ENCODE measurements around the gene WBP1L.

The WBP1L gene

GRCh38 chr10:102714621-102715455 is 28.9 kb upstream of the WBP1L start, which contains the start of gene SFXN2 (continued):
- no peak for TF ChIP-seq ZNF292 (tag by site-specific recombination; IDR thresholded peaks at IDR 0.05; ENCODE audit: borderline replicate concordance, low read depth)
- TF ChIP-seq ZSCAN5A (tag by site-specific recombination; IDR thresholded peaks at IDR 0.05), result peak; percentile 18; the same call in 1 of the 2 replicates
- no peak for TF ChIP-seq ZNF416 (tag by site-specific recombination; IDR thresholded peaks at IDR 0.05)
- TF ChIP-seq ZNF747 (tag by site-specific recombination; IDR thresholded peaks at IDR 0.05), result no peak
- TF ChIP-seq ZNF449 (tag by site-specific recombination; IDR thresholded peaks at IDR 0.05), result peak; percentile 72
- no peak for TF ChIP-seq KLF1 (tag by site-specific recombination; IDR thresholded peaks at IDR 0.05)
- peak; percentile 33; the same call in 1 of the 2 replicates for TF ChIP-seq ZNF23 (tag by site-specific recombination; IDR thresholded peaks at IDR 0.05; ENCODE audit: borderline replicate concordance)
- no peak for TF ChIP-seq ZNF26 (tag by site-specific recombination; IDR thresholded peaks at IDR 0.05)
- peak; percentile 51; the same call in 1 of the 2 replicates for TF ChIP-seq ZBTB11 (tag by site-specific recombination; conservative IDR thresholded peaks at IDR 0.05; ENCODE audit: low read depth)
- TF ChIP-seq ZNF157 (tag by site-specific recombination; IDR thresholded peaks at IDR 0.05), result no peak
- no peak for TF ChIP-seq ZFP3 (tag by site-specific recombination; IDR thresholded peaks at IDR 0.05; ENCODE audit: low read depth)
- peak; percentile 72; the same call in 1 of the 2 replicates for TF ChIP-seq ZFP37 (tag by site-specific recombination; IDR thresholded peaks at IDR 0.05)
- TF ChIP-seq ZXDB (tag by site-specific recombination; IDR thresholded peaks at IDR 0.05), result peak; percentile 68
- no peak for TF ChIP-seq ZNF707 (tag by site-specific recombination; IDR thresholded peaks at IDR 0.05)
- TF ChIP-seq ZNF423 (tag by site-specific recombination; IDR thresholded peaks at IDR 0.05), result 0 out of 2 replicates have a peak, but pooled peaks have one; percentile 19
- peak; percentile 100 for TF ChIP-seq ZNF121 (tag by site-specific recombination; IDR thresholded peaks at IDR 0.05)
- TF ChIP-seq ZNF664 (tag by site-specific recombination; IDR thresholded peaks at IDR 0.05), result no peak
- peak; percentile 50 for TF ChIP-seq ZBTB20 (tag by site-specific recombination; IDR thresholded peaks at IDR 0.05)
- TF ChIP-seq ZNF785 (tag by site-specific recombination; IDR thresholded peaks at IDR 0.05), result no peak
- TF ChIP-seq OSR2 (tag by site-specific recombination; IDR thresholded peaks at IDR 0.05), result no peak
- peak; percentile 87 for TF ChIP-seq INSM2 (tag by site-specific recombination; IDR thresholded peaks at IDR 0.05)
- TF ChIP-seq REST (tag by site-specific recombination; IDR thresholded peaks at IDR 0.05), result peak; percentile 81
- no peak for TF ChIP-seq MEIS1 (CRISPR knock-in tag; IDR thresholded peaks at IDR 0.05; ENCODE audit: borderline replicate concordance)
- TF ChIP-seq ZNF37A (tag by site-specific recombination; IDR thresholded peaks at IDR 0.05), result no peak
- no peak for TF ChIP-seq ZNF433 (tag by site-specific recombination; IDR thresholded peaks at IDR 0.05; ENCODE audit: low read depth)
- TF ChIP-seq ZNF558 (tag by site-specific recombination; IDR thresholded peaks at IDR 0.05), result no peak
- peak; percentile 60; the same call in 1 of the 2 replicates for TF ChIP-seq YY2 (tag by site-specific recombination; IDR thresholded peaks at IDR 0.05)
